Measurements from ENCODE around the gene GJC1.

GJC1 gene

DNA sequence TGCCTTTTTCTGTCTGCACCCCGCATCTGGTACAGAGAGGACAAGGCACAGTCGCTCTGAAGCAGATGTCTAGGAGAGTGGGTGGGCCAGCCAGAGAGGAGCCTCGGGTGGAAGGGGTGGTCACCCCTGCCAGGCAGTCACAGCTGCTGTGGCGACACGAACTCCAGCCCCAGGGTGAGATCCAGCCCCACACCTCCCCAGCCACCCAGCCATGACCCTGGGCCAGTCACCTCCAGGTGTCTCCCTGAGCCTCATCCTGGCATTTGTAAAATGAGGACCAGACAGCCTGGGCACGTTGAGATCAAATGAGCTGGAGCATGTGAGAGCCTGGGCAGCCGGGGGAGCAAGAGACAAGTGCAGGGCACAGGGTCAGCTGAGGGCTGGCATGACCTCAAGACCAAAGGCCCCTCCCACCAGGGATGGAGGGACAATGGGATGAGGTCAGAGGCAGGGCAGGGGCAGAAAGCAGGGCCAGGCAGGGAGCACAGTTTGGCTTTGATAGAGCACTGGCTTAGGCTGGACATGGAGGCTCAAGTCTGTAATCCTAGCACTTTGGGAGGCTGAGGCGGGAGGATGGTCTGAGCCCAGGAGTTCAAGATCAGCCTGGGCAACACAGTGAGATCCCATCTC lies 63.6 kb downstream of the GJC1 start:
- TF ChIP-seq, protein P1, sequence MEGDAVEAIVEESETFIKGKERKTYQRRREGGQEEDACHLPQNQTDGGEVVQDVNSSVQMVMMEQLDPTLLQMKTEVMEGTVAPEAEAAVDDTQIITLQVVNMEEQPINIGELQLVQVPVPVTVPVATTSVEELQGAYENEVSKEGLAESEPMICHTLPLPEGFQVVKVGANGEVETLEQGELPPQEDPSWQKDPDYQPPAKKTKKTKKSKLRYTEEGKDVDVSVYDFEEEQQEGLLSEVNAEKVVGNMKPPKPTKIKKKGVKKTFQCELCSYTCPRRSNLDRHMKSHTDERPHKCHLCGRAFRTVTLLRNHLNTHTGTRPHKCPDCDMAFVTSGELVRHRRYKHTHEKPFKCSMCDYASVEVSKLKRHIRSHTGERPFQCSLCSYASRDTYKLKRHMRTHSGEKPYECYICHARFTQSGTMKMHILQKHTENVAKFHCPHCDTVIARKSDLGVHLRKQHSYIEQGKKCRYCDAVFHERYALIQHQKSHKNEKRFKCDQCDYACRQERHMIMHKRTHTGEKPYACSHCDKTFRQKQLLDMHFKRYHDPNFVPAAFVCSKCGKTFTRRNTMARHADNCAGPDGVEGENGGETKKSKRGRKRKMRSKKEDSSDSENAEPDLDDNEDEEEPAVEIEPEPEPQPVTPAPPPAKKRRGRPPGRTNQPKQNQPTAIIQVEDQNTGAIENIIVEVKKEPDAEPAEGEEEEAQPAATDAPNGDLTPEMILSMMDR (IDR thresholded peaks at IDR 0.05; ENCODE audit: extremely low read depth, insufficient read depth, missing control alignments), result no peak
- DNase-seq (ENCODE audit: low spot score), result no peak
- in situ Hi-C loops (cut with MboI; ENCODE audit: low pct_unique_long_range_greater_than_20kb, low sequenced_read_pairs, unreplicated experiment), result no loop called here

DNA sequence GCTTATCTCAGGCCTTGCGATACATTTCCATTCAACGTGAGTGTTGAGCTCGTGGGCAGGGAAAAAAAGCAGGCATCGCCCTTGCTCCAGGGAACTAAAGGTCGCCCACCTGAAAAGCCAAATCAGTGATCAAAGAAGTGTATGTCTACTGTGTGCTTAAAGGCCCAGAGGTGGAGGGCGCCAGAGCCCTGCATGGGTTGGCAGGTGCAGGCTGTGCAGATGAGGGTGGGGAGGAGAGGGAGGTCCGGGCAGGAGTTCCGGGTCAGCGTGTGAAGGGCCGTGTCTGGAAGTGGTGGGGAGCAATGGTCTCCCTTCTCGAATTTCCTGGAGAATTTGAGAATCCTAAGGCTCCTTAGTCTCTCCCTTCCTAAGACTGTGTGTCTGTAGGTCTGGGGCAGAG lies 64.1 kb downstream of the GJC1 start:
- no peak for DNase-seq (ENCODE audit: low spot score)
- TF ChIP-seq, protein P1 (IDR thresholded peaks at IDR 0.05; ENCODE audit: extremely low read depth, insufficient read depth, missing control alignments), result no peak
- in situ Hi-C loops (cut with MboI; ENCODE audit: low pct_unique_long_range_greater_than_20kb, low sequenced_read_pairs, unreplicated experiment), result no loop called here

DNA sequence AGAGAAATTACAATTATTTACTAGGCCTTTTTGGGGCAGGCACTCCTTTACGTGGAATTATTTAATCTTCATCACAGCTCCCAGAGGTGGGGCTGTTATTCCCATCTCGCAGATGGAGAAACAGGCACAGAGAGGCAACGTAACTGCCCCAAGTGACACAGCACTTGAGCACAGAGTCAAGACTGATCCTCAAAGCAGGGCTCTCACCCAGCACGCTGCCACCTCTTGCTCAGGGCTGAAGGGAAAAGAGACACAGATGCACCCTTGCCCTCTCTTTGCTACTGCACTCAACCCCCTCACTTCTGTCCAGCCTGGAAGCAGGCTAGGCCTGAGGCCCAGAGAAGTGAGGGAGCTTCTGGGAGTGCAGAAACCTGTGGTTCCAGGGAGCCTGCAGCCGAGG lies 66.9 kb downstream of the GJC1 start:
- TF ChIP-seq, protein P1 (IDR thresholded peaks at IDR 0.05; ENCODE audit: extremely low read depth, insufficient read depth, missing control alignments), result no peak
- DNase-seq (ENCODE audit: low spot score), result no peak
- in situ Hi-C loops (cut with MboI; ENCODE audit: low pct_unique_long_range_greater_than_20kb, low sequenced_read_pairs, unreplicated experiment), result no loop called here

DNA sequence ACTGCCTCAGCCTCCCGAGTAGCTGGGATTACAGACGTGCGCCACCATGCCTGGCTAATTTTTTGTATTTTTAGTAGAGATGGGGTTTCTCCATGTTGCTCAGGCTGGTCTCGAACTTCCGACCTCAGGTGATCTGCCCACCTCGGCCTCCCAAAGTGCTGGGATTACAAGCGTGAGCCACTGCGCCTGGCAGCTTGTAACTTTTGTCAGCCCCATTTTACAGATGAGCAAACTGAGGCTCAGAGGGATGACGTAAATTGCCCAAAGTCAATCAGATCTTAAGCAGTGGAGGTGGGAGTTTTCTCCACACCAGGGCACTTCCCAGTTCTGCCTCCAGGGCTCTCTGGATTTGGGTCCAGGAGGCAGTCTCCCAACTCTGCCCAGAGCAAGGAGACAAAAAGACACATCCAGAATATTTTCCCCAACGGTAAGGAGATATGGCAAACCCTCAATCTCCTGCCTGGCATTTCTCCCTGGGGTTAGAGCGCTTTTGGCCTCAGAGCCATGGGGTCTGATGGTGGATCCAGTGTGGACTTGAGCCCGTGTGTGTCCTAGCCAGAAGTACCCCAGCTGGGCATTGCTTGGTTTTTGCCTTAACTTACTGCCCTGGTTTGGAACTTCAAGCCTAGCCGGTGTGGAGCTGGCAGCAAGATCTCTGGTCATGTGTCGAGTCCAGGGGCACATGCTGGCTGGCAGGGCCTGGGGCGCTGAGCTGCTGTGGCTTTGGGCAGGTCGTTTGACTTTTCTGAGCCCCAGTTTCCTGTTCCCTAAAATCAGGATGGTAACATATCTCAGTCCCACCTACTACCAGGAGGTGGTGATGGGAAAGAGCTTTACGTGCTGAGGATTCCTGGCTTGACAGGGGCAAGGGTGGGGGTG lies 67.9 kb downstream of the GJC1 start:
- TF ChIP-seq, protein P1 (IDR thresholded peaks at IDR 0.05; ENCODE audit: extremely low read depth, insufficient read depth, missing control alignments), result no peak
- DNase-seq (ENCODE audit: low spot score), result no peak
- in situ Hi-C loops (cut with MboI; ENCODE audit: low pct_unique_long_range_greater_than_20kb, low sequenced_read_pairs, unreplicated experiment), result no loop called here

DNA sequence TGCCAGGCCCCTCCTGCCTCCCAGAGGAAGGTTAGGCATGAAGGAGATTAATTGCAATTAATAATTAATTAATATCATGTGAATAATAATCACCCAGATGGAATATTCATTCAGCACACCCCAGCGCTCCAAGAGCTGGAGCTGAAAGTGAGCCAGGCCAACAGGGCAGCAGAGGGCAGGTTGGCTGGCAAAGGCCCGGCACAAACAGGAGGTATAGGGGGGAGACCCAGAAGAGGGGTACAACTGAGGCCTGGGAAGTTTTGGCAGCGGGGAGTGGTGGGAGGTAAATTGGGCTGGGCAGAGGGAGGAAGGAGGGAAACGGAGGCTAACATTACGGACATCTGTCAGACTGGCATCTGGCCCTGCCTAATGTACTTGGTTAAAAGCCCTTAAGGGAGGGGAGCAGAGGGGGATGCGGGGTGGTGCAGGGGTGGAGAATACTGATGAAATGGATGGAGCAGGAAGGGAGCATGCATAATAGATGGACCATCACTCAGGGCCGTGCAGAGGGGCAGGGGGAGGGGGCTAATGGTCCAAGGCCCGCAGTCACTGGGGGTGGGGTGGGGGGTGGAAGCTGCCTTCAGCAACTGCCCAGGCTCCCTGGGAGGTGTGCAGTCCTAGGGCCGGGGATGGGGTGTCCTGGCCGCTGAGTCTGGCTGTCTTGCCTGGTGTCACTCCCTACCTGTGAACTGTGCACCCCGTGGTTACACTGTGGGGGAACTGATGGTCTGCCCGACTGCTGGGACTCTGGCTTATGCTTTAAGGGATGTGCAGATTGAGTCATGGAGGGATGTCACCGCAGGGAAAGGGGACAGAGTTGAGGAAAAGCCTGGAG lies 69.4 kb downstream of the GJC1 start:
- TF ChIP-seq, protein P1 (IDR thresholded peaks at IDR 0.05; ENCODE audit: extremely low read depth, insufficient read depth, missing control alignments), result no peak
- in situ Hi-C loops (cut with MboI; ENCODE audit: low pct_unique_long_range_greater_than_20kb, low sequenced_read_pairs, unreplicated experiment), result no loop called here
- DNase-seq (ENCODE audit: low spot score), result no peak

DNA sequence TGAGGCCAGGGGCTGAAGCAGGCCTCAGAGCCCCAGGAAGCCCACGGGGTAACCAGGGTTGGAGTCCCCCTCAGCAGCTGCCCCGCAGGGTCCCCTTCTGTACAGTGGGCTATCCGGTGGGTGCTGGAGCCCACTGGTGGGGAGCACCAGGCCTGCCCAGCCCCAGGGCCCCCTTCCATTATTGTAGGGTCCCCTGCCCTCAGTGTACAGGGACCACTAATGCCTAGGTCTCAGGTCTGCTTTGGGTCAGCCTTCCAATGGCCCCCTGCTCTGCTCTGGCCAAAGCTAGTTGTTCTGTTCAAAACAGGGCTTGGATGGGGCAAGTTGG lies 70.2 kb downstream of the GJC1 start:
- in situ Hi-C loops (cut with MboI; ENCODE audit: low pct_unique_long_range_greater_than_20kb, low sequenced_read_pairs, unreplicated experiment), result no loop called here
- TF ChIP-seq, protein P1 (IDR thresholded peaks at IDR 0.05; ENCODE audit: extremely low read depth, insufficient read depth, missing control alignments), result no peak
- no peak for DNase-seq (ENCODE audit: low spot score)
